Measurements from ENCODE around the gene NIM1K.

- no peak for TF ChIP-seq CTCF (conservative IDR thresholded peaks at IDR 0.05 in 1 of 2, IDR thresholded peaks at IDR 0.05 in 1 of 2; ENCODE audit: extremely low read depth in 1 of 2, insufficient read depth in 1 of 2, low read depth in 1 of 2, low read length in 2 of 2)
- TF ChIP-seq EZH2 (IDR thresholded peaks at IDR 0.05; ENCODE audit: borderline replicate concordance, low read length), result no peak
These were observed 19.2 kb upstream of the NIM1K start for GRCh38 chr5:43172779-43173178.

Measured in mammary epithelial cell (primary cell).